ENCODE results near the gene ASTN2. TPM values are rescaled to one million over a fixed set of nuclear protein-coding genes. Genes with fewer than 3 reads are reported as not detected.

Gene ASTN2
- total and polyA plus RNA-seq, 2 experiments from 2014 or later, result 5.8 to 7.5 TPM

DNA sequence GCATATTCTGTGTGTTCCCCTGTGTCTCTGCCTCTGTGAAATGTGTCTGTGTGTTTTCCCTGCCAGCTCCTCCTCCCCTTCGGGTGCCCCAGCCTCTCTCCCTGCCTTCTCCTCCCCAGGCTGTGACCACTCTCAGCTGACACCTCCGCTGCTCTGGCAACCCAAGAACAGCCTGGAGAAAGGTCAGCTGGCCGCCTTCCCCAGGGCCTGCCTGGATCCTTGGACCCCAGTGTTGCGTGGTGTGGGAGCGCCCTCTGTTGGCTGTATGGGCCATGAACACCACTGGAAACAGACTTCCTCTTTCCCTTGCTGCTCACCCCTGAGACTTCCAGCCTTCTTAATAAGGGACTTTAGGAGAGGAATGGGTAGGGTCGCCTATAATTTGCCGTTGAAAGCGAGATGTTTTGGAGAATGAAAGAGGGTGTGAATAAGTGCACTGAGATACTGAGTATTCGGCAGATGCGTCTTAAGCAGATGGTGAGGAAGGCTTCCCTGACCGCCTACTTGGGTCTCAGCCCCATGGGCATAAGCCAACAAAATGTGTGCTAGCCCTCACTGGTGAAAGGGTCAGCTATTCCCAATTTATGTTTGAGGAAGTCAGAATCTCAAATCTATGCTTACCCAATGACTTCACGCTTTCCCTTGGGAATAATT, 842.6 kb downstream of the ASTN2 start:
- Histone ChIP-seq H3K4me1 (ENCODE audit: insufficient read depth) (peaks cover 1% of the 10 kb centered on the region; the same call in 1 of the 2 replicates), H3K4me3 (no peak overlapping the region), H2AFZ (no peak overlapping the region), H3K27ac (no peak overlapping the region), H3K9me3 (ENCODE audit: low read depth) (no peaks in the 10 kb centered on the region), H3K36me3 (ENCODE audit: low read depth) (no peaks in the 10 kb centered on the region), H3K4me2 (ENCODE audit: unreplicated experiment) (no peak overlapping the region), H3K9ac (peak overlapping the region; percentile 7; the same call in 1 of the 2 replicates), H3F3A (ENCODE audit: insufficient read depth) (no peaks in the 10 kb centered on the region), H4K20me1 (ENCODE audit: insufficient read depth) (no peaks in the 10 kb centered on the region), H3K9me2 (ENCODE audit: insufficient read depth) (no peaks in the 10 kb centered on the region), H3K79me2 (ENCODE audit: insufficient read depth) (no peaks in the 10 kb centered on the region), H3K27me3 (replicated peaks; ENCODE audit: insufficient read depth) (no peaks in the 10 kb centered on the region)
- in situ Hi-C loops (cut with MboI), result loop anchor here (10.0 to 25.0 kb wide), 2 partner anchors 410 to 687 kb away; partner anchors contain the start of gene PAPPA
- DNase-seq, result peak; percentile 88
- no peak for TF ChIP-seq EZH2 (IDR thresholded peaks at IDR 0.05; ENCODE audit: insufficient read depth, poor library complexity, severe bottlenecking)
- TF ChIP-seq EZH2phosphoT487 (IDR thresholded peaks at IDR 0.05; ENCODE audit: insufficient read depth, low read depth), result no peak
- WGBS, 2 experiments (ENCODE audit: low coverage in 1 of 2, low lambda C conversion rate in 2 of 2, missing lambda C conversion rate in 2 of 2), result 22 to 23% methylated on average over 12 of the region's 12 CpGs

DNA sequence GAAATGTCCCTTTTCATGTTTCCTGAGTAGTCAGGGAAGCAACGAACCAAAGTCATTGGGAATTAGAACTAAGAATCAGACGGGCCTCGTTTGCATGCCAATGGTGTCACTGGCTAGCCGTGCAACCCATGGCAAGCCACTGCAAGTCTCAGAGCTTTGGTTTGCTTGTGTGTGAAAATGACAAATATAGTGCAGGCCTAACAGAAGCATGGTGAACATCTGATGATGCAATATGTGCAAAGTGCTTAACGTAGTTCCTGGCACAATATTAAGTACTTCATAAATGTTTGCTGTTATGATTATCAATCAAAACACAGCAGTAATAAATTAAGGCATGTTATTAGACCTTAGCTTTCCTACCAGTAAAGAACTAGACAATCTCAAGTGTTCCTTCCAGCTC, 845.7 kb downstream of the ASTN2 start:
- Histone ChIP-seq H3K36me3 (ENCODE audit: low read depth) (no peaks in the 10 kb centered on the region), H3K9me2 (ENCODE audit: insufficient read depth) (no peaks in the 10 kb centered on the region), H3K27ac (no peak overlapping the region), H3K4me1 (ENCODE audit: insufficient read depth) (peaks cover 12% of the 10 kb centered on the region), H3K9me3 (ENCODE audit: low read depth) (no peaks in the 10 kb centered on the region), H3K9ac (no peak overlapping the region), H2AFZ (no peak overlapping the region), H3K4me3 (no peak overlapping the region), H3K4me2 (ENCODE audit: unreplicated experiment) (no peak overlapping the region), H4K20me1 (ENCODE audit: insufficient read depth) (no peaks in the 10 kb centered on the region), H3K79me2 (ENCODE audit: insufficient read depth) (no peaks in the 10 kb centered on the region), H3F3A (ENCODE audit: insufficient read depth) (no peaks in the 10 kb centered on the region), H3K27me3 (replicated peaks; ENCODE audit: insufficient read depth) (no peaks in the 10 kb centered on the region)
- in situ Hi-C loops (cut with MboI), result loop anchor here (25.0 kb wide), 1 partner anchor 407 kb away; the partner anchor contains the start of gene PAPPA
- no peak for DNase-seq
- WGBS, 2 experiments (ENCODE audit: low coverage in 1 of 2, low lambda C conversion rate in 2 of 2, missing lambda C conversion rate in 2 of 2), result 88 to 97% methylated on average over 5 of the region's 5 CpGs
- TF ChIP-seq EZH2 (IDR thresholded peaks at IDR 0.05; ENCODE audit: insufficient read depth, poor library complexity, severe bottlenecking), result no peak
- no peak for TF ChIP-seq EZH2phosphoT487 (IDR thresholded peaks at IDR 0.05; ENCODE audit: insufficient read depth, low read depth)

DNA sequence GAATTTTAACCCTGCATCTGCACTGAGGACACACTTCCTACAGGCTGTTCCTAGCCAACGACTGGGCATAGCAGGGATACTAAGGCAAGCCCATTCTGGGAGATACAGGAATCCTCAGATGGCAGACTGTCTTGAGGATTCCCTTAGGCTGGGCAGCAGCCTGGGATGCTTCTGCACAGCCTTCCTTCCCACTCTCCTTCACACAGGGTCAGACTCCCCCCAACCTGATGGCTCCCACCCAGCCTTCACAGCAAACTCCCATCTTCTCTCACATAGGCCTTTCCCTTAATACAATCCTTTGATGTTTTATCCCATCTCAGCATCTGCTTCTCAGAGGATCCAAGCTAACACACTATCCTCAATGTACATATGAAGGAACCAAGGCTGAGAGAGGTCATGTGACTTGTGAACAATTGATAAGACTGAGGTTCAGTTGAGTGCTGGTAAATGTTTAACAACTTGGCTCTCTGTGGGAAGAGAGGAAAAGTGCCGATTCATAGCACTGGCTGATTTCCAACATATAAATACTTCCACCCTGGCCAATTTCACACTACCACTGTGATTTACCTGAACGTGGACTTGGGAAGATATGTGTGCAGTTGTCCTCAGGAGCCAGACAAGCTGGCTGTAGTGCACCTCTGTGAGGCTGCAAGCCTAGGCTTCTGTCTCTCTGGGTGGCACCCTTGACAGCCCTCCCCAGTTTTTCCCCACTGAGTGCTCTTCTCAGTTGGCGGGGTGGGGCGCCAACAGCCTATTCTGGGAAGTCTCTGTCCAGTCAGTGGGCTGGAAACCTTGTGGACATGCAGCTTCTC, 848.0 kb downstream of the ASTN2 start:
- Histone ChIP-seq H3K27me3 (replicated peaks; ENCODE audit: insufficient read depth) (no peaks in the 10 kb centered on the region), H3K4me3 (no peak overlapping the region), H3F3A (ENCODE audit: insufficient read depth) (no peaks in the 10 kb centered on the region), H3K4me1 (ENCODE audit: insufficient read depth) (peaks cover 12% of the 10 kb centered on the region), H3K9ac (no peak overlapping the region), H4K20me1 (ENCODE audit: insufficient read depth) (no peaks in the 10 kb centered on the region), H2AFZ (no peak overlapping the region), H3K4me2 (ENCODE audit: unreplicated experiment) (peak overlapping the region; percentile 23), H3K9me3 (ENCODE audit: low read depth) (no peaks in the 10 kb centered on the region), H3K27ac (no peak overlapping the region), H3K79me2 (ENCODE audit: insufficient read depth) (no peaks in the 10 kb centered on the region), H3K36me3 (ENCODE audit: low read depth) (no peaks in the 10 kb centered on the region), H3K9me2 (ENCODE audit: insufficient read depth) (no peaks in the 10 kb centered on the region)
- in situ Hi-C loops (cut with MboI), result loop anchor here (25.0 kb wide), 1 partner anchor 405 kb away; the partner anchor contains the start of gene PAPPA
- 67 to 72% methylated on average over 5 of the region's 5 CpGs for WGBS, 2 experiments (ENCODE audit: low coverage in 1 of 2, low lambda C conversion rate in 2 of 2, missing lambda C conversion rate in 2 of 2)
- peak; percentile 64 for DNase-seq
- TF ChIP-seq EZH2 (IDR thresholded peaks at IDR 0.05; ENCODE audit: insufficient read depth, poor library complexity, severe bottlenecking), result no peak
- TF ChIP-seq EZH2phosphoT487 (IDR thresholded peaks at IDR 0.05; ENCODE audit: insufficient read depth, low read depth), result no peak

DNA sequence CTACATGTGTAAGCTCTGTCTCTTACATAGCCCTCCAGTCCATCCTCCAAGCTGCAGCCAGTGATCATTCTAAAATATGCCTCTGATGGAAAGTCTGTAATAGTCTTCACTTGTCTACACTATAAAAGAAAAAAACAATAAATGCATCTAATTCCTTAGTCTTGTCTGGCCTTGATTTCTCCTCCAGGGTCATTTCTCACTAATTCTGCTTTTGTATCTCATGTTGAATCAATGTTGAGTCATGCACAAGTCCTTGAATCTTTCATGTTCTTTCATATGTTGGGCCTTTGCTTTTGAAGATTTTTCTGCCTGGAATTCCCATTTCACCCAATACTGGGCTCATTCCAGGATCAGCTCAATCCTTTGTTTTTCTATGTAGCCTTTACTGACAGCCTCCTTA, 848.9 kb downstream of the ASTN2 start:
- no peak overlapping the region for H3K9ac ChIP-seq
- peaks cover 12% of the 10 kb centered on the region for H3K4me1 ChIP-seq (ENCODE audit: insufficient read depth)
- no peak overlapping the region for H3K4me3 ChIP-seq
- no peak overlapping the region for H3K4me2 ChIP-seq (ENCODE audit: unreplicated experiment)
- H3K79me2 ChIP-seq (ENCODE audit: insufficient read depth), result no peaks in the 10 kb centered on the region
- in situ Hi-C loops (cut with MboI), result loop anchor here (25.0 kb wide), 1 partner anchor 404 kb away; the partner anchor contains the start of gene PAPPA
- TF ChIP-seq EZH2phosphoT487 (IDR thresholded peaks at IDR 0.05; ENCODE audit: insufficient read depth, low read depth), result no peak
- no peak for TF ChIP-seq EZH2 (IDR thresholded peaks at IDR 0.05; ENCODE audit: insufficient read depth, poor library complexity, severe bottlenecking)
- no peaks in the 10 kb centered on the region for H3F3A ChIP-seq (ENCODE audit: insufficient read depth)
- H2AFZ ChIP-seq, result no peak overlapping the region
- H3K36me3 ChIP-seq (ENCODE audit: low read depth), result no peaks in the 10 kb centered on the region
- no peaks in the 10 kb centered on the region for H3K9me3 ChIP-seq (ENCODE audit: low read depth)
- H4K20me1 ChIP-seq (ENCODE audit: insufficient read depth), result no peaks in the 10 kb centered on the region
- no peaks in the 10 kb centered on the region for H3K27me3 ChIP-seq (replicated peaks; ENCODE audit: insufficient read depth)
- no peak overlapping the region for H3K27ac ChIP-seq
- peak; percentile 31 for DNase-seq
- H3K9me2 ChIP-seq (ENCODE audit: insufficient read depth), result no peaks in the 10 kb centered on the region

Data from GM23248 (cell line).